ENCODE results near the gene SUSD4. TPM values are rescaled to one million over a fixed set of nuclear protein-coding genes. Genes with fewer than 3 reads are reported as not detected.

SUSD4 gene
- total RNA-seq, 6 experiments from 2014 or later, result 0.33 to 0.96 (median 0.70) TPM

DNA sequence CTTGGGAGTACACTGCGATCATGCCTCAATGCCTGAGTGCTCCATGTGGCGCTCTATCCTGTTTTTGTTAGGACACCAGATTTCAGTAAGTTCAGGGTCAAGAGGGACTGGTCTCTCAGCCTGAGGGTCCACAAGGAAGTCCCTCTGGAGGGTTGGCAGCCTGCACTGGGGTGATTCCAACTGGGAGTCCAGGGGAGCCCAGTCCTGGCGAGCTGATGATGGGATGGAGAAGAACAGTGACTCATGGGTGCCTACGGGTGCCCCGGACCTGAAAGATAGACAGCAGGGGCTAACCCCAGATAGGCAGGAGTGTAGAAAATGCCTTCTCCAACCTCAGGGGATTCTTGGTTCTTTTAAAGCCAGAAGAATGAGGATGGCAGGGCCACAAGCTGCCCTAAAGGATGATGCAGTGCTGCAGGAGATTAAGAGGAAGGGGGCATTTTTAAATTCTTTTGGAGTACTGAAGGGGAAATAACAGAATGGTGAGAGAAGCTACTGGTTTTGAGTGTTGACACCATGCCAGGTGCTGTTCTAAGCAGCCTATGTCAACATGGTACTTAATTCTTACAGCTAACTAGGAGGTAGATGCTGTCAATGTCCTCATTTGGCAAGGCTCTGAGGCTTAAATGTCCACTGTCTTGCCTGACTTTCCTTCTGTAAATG lies 152.5 kb downstream of the SUSD4 start:
- Mint-ChIP-seq H3K9me3 (no peaks in the 10 kb centered on the region), H3K27me3 (ENCODE audit: insufficient read depth) (peaks cover 23% of the 10 kb centered on the region), H3K36me3 (ENCODE audit: low read depth) (no peaks in the 10 kb centered on the region), H3K4me3 (no peak overlapping the region), H3K27ac (no peak overlapping the region), H3K4me1 (ENCODE audit: low read depth) (no peaks in the 10 kb centered on the region)
- no peak for DNase-seq
- TF ChIP-seq, protein P1, sequence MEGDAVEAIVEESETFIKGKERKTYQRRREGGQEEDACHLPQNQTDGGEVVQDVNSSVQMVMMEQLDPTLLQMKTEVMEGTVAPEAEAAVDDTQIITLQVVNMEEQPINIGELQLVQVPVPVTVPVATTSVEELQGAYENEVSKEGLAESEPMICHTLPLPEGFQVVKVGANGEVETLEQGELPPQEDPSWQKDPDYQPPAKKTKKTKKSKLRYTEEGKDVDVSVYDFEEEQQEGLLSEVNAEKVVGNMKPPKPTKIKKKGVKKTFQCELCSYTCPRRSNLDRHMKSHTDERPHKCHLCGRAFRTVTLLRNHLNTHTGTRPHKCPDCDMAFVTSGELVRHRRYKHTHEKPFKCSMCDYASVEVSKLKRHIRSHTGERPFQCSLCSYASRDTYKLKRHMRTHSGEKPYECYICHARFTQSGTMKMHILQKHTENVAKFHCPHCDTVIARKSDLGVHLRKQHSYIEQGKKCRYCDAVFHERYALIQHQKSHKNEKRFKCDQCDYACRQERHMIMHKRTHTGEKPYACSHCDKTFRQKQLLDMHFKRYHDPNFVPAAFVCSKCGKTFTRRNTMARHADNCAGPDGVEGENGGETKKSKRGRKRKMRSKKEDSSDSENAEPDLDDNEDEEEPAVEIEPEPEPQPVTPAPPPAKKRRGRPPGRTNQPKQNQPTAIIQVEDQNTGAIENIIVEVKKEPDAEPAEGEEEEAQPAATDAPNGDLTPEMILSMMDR (IDR thresholded peaks at IDR 0.05), result no peak

DNA sequence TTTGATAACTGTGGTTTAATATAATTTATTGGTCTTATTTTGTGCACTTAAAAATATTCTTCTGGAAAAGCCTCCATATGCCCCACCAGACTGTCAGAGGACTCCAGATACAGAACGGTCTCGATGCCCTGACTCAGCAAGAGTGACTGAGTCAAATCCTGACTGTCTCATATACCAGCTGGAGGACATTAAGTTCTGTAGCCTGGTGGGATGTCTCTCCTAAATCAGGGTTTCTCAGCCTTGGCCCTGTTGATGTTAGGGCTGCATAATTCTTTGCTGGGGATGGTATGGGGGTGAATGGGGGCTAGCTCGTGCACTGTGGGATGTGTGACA lies 153.2 kb downstream of the SUSD4 start:
- no peaks in the 10 kb centered on the region for H3K36me3 Mint-ChIP-seq (ENCODE audit: low read depth)
- TF ChIP-seq, protein P1 (IDR thresholded peaks at IDR 0.05), result no peak
- DNase-seq, result no peak
- H3K27ac Mint-ChIP-seq, result no peak overlapping the region
- H3K27me3 Mint-ChIP-seq (ENCODE audit: insufficient read depth), result peaks cover 16% of the 10 kb centered on the region
- H3K4me1 Mint-ChIP-seq (ENCODE audit: low read depth), result no peaks in the 10 kb centered on the region
- no peak overlapping the region for H3K4me3 Mint-ChIP-seq
- H3K9me3 Mint-ChIP-seq, result no peaks in the 10 kb centered on the region

GRCh38 chr1:223209992-223210787 lies 153.8 kb downstream of the SUSD4 start:
- Mint-ChIP-seq H3K27ac (no peak overlapping the region), H3K9me3 (no peaks in the 10 kb centered on the region), H3K4me1 (ENCODE audit: low read depth) (no peaks in the 10 kb centered on the region), H3K4me3 (no peak overlapping the region), H3K36me3 (ENCODE audit: low read depth) (no peaks in the 10 kb centered on the region), H3K27me3 (ENCODE audit: insufficient read depth) (peaks cover 10% of the 10 kb centered on the region)
- TF ChIP-seq, protein P1 (IDR thresholded peaks at IDR 0.05), result no peak
- no peak for DNase-seq

- H3K36me3 Mint-ChIP-seq (ENCODE audit: low read depth), result no peaks in the 10 kb centered on the region
- H3K4me3 Mint-ChIP-seq, result no peak overlapping the region
- H3K27ac Mint-ChIP-seq, result no peak overlapping the region
- DNase-seq, result no peak
- peaks cover 10% of the 10 kb centered on the region for H3K27me3 Mint-ChIP-seq (ENCODE audit: insufficient read depth)
- no peaks in the 10 kb centered on the region for H3K9me3 Mint-ChIP-seq
- no peaks in the 10 kb centered on the region for H3K4me1 Mint-ChIP-seq (ENCODE audit: low read depth)
- TF ChIP-seq, protein P1 (IDR thresholded peaks at IDR 0.05), result no peak
These were observed 154.6 kb downstream of the SUSD4 start for GRCh38 chr1:223209293-223209898.

DNA sequence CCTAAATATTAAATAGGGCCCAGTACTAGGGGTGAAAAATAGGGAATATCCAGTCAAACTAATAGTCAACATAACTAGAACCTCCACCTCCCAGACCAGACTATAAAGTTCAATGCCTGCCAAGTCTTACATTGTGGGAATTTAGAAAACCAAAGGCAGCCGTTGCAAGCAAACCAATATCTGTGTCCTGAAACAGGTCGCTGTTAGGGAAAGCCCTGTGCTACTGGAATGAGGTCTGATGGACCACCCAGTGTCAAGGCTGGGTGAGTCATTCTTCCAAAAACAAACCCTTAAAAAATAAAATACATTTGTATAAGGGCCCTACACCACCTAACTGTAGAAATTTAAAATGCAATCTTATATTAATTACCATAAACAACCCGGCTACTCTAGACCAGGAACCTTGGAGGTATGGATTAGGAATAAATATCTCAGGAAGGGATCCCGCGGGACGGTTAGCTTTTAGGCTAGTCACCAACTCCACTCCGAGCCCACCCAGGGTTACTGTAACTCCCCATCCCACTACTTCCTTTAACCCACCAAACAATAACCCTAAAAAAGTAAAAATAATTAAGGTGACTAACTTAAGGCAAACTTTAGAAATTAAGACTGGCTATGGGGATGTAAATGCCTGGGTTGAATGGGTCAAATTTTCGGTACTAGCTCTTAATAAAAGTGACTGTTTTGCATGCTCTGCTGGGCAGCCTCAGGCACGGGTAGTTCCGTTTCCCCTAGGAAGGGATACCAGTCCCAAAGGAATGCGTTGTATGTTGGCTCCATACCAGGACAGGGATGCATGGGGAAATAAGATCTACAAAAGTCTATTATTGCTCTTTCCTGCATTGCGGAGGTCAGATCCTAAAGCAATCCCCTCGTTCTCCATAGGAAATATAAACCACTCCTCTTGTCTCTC lies 155.6 kb downstream of the SUSD4 start:
- H3K9me3 Mint-ChIP-seq, result no peaks in the 10 kb centered on the region
- H3K27me3 Mint-ChIP-seq (ENCODE audit: insufficient read depth), result peaks cover 9% of the 10 kb centered on the region
- TF ChIP-seq, protein P1 (IDR thresholded peaks at IDR 0.05), result no peak
- H3K27ac Mint-ChIP-seq, result no peak overlapping the region
- H3K4me3 Mint-ChIP-seq, result no peak overlapping the region
- H3K36me3 Mint-ChIP-seq (ENCODE audit: low read depth), result no peaks in the 10 kb centered on the region
- no peaks in the 10 kb centered on the region for H3K4me1 Mint-ChIP-seq (ENCODE audit: low read depth)
- DNase-seq, result no peak
